GM23248 (cell line): ENCODE measurements around the gene STON2. TPM values are rescaled to one million over a fixed set of nuclear protein-coding genes. Genes with fewer than 3 reads are reported as not detected.

Experiments used
- DNase-seq: peaks from one replicate; pipeline ENCODE4 v3.0.0-alpha.2; 2015
- H2AFZ ChIP-seq: fragments of 200-600 bp; sonication (generic); 2 replicates; pipeline ENCODE4 v1.6.1; 2016; ENCODE audit warnings: antibody characterized with exemption
- H3F3A ChIP-seq: fragments of 200-600 bp; sonication (generic); 2 replicates; pipeline ENCODE4 v1.6.1; 2016; ENCODE audit warnings: mild to moderate bottlenecking, antibody characterized with exemption, mixed run types; ENCODE audit not compliant: insufficient read depth
- H3K27ac ChIP-seq: fragments of 200-600 bp; sonication (generic); 2 replicates; pipeline ENCODE4 v1.5.1; 2016; ENCODE audit warnings: mild to moderate bottlenecking
- H3K27me3 ChIP-seq: fragments of 200-600 bp; sonication (generic); replicated peaks from 2 replicates; pipeline ENCODE4 v1.6.1; 2016; ENCODE audit warnings: mild to moderate bottlenecking; ENCODE audit not compliant: insufficient read depth
- H3K36me3 ChIP-seq: fragments of 200-600 bp; sonication (generic); 2 replicates; pipeline ENCODE4 v1.6.1; 2016; ENCODE audit warnings: low read depth, mild to moderate bottlenecking
- H3K4me1 ChIP-seq: fragments of 200-600 bp; sonication (generic); 2 replicates; pipeline ENCODE4 v1.6.1; 2016; ENCODE audit warnings: mild to moderate bottlenecking; ENCODE audit not compliant: insufficient read depth
- H3K4me2 ChIP-seq: fragments of 200-600 bp; sonication (generic); one replicate; pipeline ENCODE4 v1.6.1; 2016; ENCODE audit warnings: mild to moderate bottlenecking; ENCODE audit not compliant: unreplicated experiment
- H3K4me3 ChIP-seq: fragments of 200-600 bp; sonication (generic); 2 replicates; pipeline ENCODE4 v1.5.1; 2016; ENCODE audit warnings: mild to moderate bottlenecking
- H3K79me2 ChIP-seq: fragments of 200-600 bp; sonication (generic); 2 replicates; pipeline ENCODE4 v1.6.1; 2016; ENCODE audit warnings: mild to moderate bottlenecking; ENCODE audit not compliant: insufficient read depth
- H3K9ac ChIP-seq: fragments of 200-600 bp; sonication (generic); 2 replicates; pipeline ENCODE4 v1.6.1; 2016; ENCODE audit warnings: mild to moderate bottlenecking
- H3K9me2 ChIP-seq: fragments of 200-600 bp; sonication (generic); 2 replicates; pipeline ENCODE4 v1.6.1; 2016; ENCODE audit warnings: mixed run types, mild to moderate bottlenecking, moderate library complexity; ENCODE audit not compliant: insufficient read depth
- H3K9me3 ChIP-seq: fragments of 200-600 bp; sonication (generic); one replicate; pipeline ENCODE4 v1.6.1; 2017; ENCODE audit warnings: low read depth
- H4K20me1 ChIP-seq: fragments of 200-600 bp; sonication (generic); 2 replicates; pipeline ENCODE4 v1.6.0; 2016; ENCODE audit not compliant: insufficient read depth
- EZH2 ChIP-seq: fragments of 200-600 bp; sonication (generic); IDR thresholded peaks from 2 replicates; pipeline ENCODE4 v1.6.1; 2018; ENCODE audit warnings: antibody characterized with exemption, mild to moderate bottlenecking; ENCODE audit not compliant: insufficient read depth, poor library complexity, severe bottlenecking
- EZH2phosphoT487 ChIP-seq: fragments of 200-600 bp; sonication (generic); IDR thresholded peaks from 2 replicates; pipeline ENCODE4 v1.6.1; 2018; ENCODE audit warnings: antibody characterized with exemption, moderate library complexity, mild to moderate bottlenecking, low read depth; ENCODE audit not compliant: insufficient read depth
- WGBS, 2 experiments: methylation state at CpG; one replicate each; pipeline ENCODE4 v1.1.6; 2015 to 2017; ENCODE audit warnings: low lambda C conversion rate in 2 of 2, low coverage in 1 of 2; ENCODE audit errors: missing lambda C conversion rate in 2 of 2; 5-methylcytosine and 5-hydroxymethylcytosine counted together
- in situ Hi-C: fragments of 300-500 bp; cut with MboI; formaldehyde crosslinking; loops from 2 replicates; pipeline ENCODE4 v1.15.0; 2020
- polyA plus RNA-seq: library from polyadenylated mRNA; unstranded; fragments of >200 nt; fragmentation: Nextera tagmentation; extraction: Ambion mirVana; gene quantifications from 2 replicates; pipeline ENCODE4 v1.2.1, GENCODE V29; 2016
- total RNA-seq: library from RNA; depleted of rRNA; stranded (reverse); fragments of >200 nt; shearing (Covaris generic); gene quantifications from 2 replicates; pipeline ENCODE4 v1.2.3, GENCODE V29; 2014

Gene STON2
- total and polyA plus RNA-seq, 2 experiments from 2014 or later, result 0.14 TPM; not detected in 1

- H3K9me3 ChIP-seq, result no peaks in the 10 kb centered on the region
- TF ChIP-seq EZH2phosphoT487 (no peak), EZH2 (no peak)
- H3K27ac ChIP-seq, result no peak overlapping the region
- no peaks in the 10 kb centered on the region for H3K9me2 ChIP-seq
- no peaks in the 10 kb centered on the region for H3K27me3 ChIP-seq
- WGBS, 2 experiments, result 21 to 29% methylated on average over 2 of the region's 2 CpGs
- H3K4me3 ChIP-seq, result no peak overlapping the region
- no peaks in the 10 kb centered on the region for H3F3A ChIP-seq
- no peak overlapping the region for H3K4me2 ChIP-seq
- H3K36me3 ChIP-seq, result no peaks in the 10 kb centered on the region
- H3K4me1 ChIP-seq, result no peaks in the 10 kb centered on the region
- no peak overlapping the region for H2AFZ ChIP-seq
- in situ Hi-C loops, result no loop called here
- no peaks in the 10 kb centered on the region for H4K20me1 ChIP-seq
- no peak overlapping the region for H3K9ac ChIP-seq
- no peaks in the 10 kb centered on the region for H3K79me2 ChIP-seq
- no peak for DNase-seq
These were observed 58.8 kb downstream of the STON2 start for GRCh38 chr14:81341370-81341769.

GRCh38 chr14:81340201-81340600 lies 59.9 kb downstream of the STON2 start:
- Histone ChIP-seq H3K9ac (no peak overlapping the region), H3F3A (no peaks in the 10 kb centered on the region), H3K4me2 (no peak overlapping the region), H3K9me2 (no peaks in the 10 kb centered on the region), H2AFZ (no peak overlapping the region), H3K4me3 (no peak overlapping the region), H3K27ac (no peak overlapping the region), H3K79me2 (no peaks in the 10 kb centered on the region), H4K20me1 (no peaks in the 10 kb centered on the region), H3K36me3 (no peaks in the 10 kb centered on the region), H3K9me3 (no peaks in the 10 kb centered on the region), H3K4me1 (no peaks in the 10 kb centered on the region), H3K27me3 (no peaks in the 10 kb centered on the region)
- in situ Hi-C loops, result no loop called here
- DNase-seq, result no peak
- TF ChIP-seq EZH2phosphoT487, result no peak
- 65 to 66% methylated on average over 5 of the region's 5 CpGs for WGBS, 2 experiments

- no peaks in the 10 kb centered on the region for H4K20me1 ChIP-seq
- no peak overlapping the region for H3K9ac ChIP-seq
- no peaks in the 10 kb centered on the region for H3K27me3 ChIP-seq
- no peak overlapping the region for H3K4me2 ChIP-seq
- no peak for DNase-seq
- no peaks in the 10 kb centered on the region for H3F3A ChIP-seq
- H3K9me3 ChIP-seq, result no peaks in the 10 kb centered on the region
- no peaks in the 10 kb centered on the region for H3K36me3 ChIP-seq
- 70 to 76% methylated on average over 4 of the region's 4 CpGs for WGBS, 2 experiments
- H3K27ac ChIP-seq, result no peak overlapping the region
- no peak overlapping the region for H3K4me3 ChIP-seq
- H3K79me2 ChIP-seq, result no peaks in the 10 kb centered on the region
- in situ Hi-C loops, result no loop called here
- H2AFZ ChIP-seq, result no peak overlapping the region
- no peaks in the 10 kb centered on the region for H3K4me1 ChIP-seq
- TF ChIP-seq EZH2phosphoT487, result no peak
- TF ChIP-seq EZH2, result no peak
- no peaks in the 10 kb centered on the region for H3K9me2 ChIP-seq
These were observed 63.1 kb downstream of the STON2 start for GRCh38 chr14:81337073-81337472.

- Histone ChIP-seq H3K9me2 (no peaks in the 10 kb centered on the region), H3K9me3 (no peaks in the 10 kb centered on the region), H4K20me1 (no peaks in the 10 kb centered on the region), H3K27ac (no peak overlapping the region), H3K4me2 (no peak overlapping the region), H3K4me3 (no peak overlapping the region), H3K27me3 (no peaks in the 10 kb centered on the region), H2AFZ (no peak overlapping the region), H3K36me3 (no peaks in the 10 kb centered on the region), H3F3A (no peaks in the 10 kb centered on the region), H3K4me1 (no peaks in the 10 kb centered on the region), H3K9ac (no peak overlapping the region), H3K79me2 (no peaks in the 10 kb centered on the region)
- WGBS, 2 experiments, result 79 to 88% methylated on average over 3 of the region's 3 CpGs
- in situ Hi-C loops, result no loop called here
- TF ChIP-seq EZH2phosphoT487, result no peak
- no peak for TF ChIP-seq EZH2
- DNase-seq, result no peak
These were observed 64.1 kb downstream of the STON2 start for GRCh38 chr14:81336009-81336408.

- TF ChIP-seq EZH2 (no peak), EZH2phosphoT487 (no peak)
- no peak overlapping the region for H3K4me3 ChIP-seq
- no peak for DNase-seq
- H3K9me3 ChIP-seq, result no peaks in the 10 kb centered on the region
- no peak overlapping the region for H3K9ac ChIP-seq
- no peaks in the 10 kb centered on the region for H3K36me3 ChIP-seq
- H3K4me1 ChIP-seq, result no peaks in the 10 kb centered on the region
- H3K9me2 ChIP-seq, result no peaks in the 10 kb centered on the region
- H3K27me3 ChIP-seq, result no peaks in the 10 kb centered on the region
- no peak overlapping the region for H3K27ac ChIP-seq
- H3K4me2 ChIP-seq, result no peak overlapping the region
- WGBS, 2 experiments, result 81 to 86% methylated on average over 1 of the region's 1 CpG
- H3F3A ChIP-seq, result no peaks in the 10 kb centered on the region
- H2AFZ ChIP-seq, result no peak overlapping the region
- H4K20me1 ChIP-seq, result no peaks in the 10 kb centered on the region
- in situ Hi-C loops, result no loop called here
- H3K79me2 ChIP-seq, result no peaks in the 10 kb centered on the region
These were observed 67.4 kb downstream of the STON2 start for GRCh38 chr14:81332725-81333124.
